Stimulated activated CD8-positive, alpha-beta memory T cell treated with anti-CD3 and anti-CD28 coated beads, Interleukin-7, amount 100 ng/mL, for 4 hours (primary cell): Measurements from ENCODE around the gene TMEM213.
"Not testable (repeated sequence)": the region's sequence is repeated elsewhere in the genome, so short reads cannot be mapped to it uniquely, and the experiment has no call there.

Experiments used
- DNase-seq, 2 donors: peaks; one replicate each; pipeline ENCODE4 v3.0.0-alpha.2; 2020; ENCODE audit warnings: low read depth in 2 of 2

Gene TMEM213

GRCh38 chr7:138797046-138797445 lies 748 bp upstream of the TMEM213 start:
- DNase-seq: not testable (repeated sequence)

- no peak for DNase-seq
Observed at GRCh38 chr7:138798836-138799235, 1.0 kb downstream of the TMEM213 start.

DNA sequence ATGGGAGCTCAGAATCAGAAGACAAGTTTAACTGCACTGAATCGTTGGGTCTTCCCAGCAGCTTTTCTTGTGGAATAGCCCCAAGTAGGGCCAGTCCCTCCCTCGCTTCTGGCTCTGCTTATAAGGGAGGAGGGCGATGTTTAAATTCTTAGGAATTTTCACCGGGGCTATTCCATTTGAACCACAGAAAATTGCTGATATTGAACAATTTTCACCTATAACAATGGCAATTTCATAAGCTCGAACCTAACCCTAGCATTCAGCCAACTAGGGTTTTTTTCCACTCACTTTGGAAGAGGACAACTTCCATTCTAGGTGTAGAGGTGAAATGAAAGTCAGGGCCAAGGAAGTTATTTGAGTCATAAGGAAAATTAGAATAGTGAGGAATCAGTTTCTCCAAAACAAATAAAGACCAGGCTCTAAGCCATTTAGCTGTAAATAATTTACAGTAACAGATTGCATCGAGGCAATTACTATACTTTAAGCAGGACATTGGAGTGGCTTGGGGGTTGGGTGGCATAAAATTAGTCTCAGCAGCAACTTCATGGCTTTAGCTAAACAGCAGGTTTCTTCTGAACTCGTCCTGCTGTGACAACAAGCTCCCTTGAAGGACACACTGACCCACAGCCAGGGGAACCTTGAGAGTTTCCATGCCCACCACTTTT lies 1.7 kb downstream of the TMEM213 start:
- no peak for DNase-seq

- no peak for DNase-seq
Observed at GRCh38 chr7:138801256-138801655, 3.5 kb downstream of the TMEM213 start.

DNA sequence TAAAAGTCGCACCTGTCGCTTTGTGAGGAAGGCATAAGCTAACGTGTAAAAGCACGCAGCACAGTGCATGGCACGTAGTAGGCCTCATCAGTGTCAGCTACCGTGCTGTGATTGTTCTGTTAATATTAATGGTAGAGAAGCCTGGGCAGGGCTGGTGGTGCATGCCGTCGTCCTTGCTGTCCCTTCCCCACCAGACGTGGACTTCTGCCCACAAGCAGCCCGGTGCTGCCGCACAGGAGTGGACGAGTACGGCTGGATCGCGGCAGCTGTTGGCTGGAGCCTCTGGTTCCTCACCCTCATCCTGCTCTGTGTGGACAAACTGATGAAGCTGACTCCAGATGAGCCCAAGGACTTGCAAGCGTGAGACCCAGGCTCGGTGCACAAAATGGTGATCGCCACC lies 4.9 kb downstream of the TMEM213 start:
- DNase-seq: no peak

DNA sequence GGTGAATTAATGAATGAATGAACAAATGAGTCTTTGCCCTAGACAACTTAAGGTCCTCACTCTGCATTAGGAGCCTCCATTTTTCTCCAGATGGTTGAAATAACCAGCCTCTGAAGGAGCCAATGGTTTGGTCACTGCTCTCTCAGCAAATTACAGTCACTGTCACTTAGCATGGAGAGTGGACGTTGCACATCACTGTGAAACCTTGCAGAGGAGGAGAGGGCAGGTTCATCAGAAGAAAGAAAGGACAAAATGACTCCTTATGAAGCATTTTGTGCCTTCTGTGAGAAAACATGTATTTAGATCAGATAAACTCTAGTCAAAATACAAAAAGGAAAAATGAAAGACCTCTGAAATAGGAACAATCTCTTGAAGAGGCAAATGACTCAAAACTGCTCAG lies 6.8 kb downstream of the TMEM213 start:
- DNase-seq: no peak

DNA sequence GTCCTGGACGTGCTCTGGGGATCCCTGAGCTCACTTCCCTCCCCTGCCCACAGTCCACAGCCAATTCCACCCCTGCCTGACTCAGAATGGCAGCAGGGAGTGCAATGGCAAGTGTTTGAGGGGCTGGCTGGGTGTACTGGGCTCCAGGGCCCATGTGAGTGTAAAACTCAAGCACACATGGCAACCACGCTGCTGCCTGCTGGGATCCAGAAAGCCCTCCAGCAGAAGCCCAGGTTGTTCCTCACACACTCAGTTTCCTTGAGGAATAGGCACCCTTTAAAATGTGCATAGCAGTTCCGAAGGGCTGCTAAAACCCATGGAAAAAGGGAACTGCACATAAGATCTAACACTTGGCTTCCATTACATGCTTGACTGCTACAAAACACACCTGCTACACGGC lies 11.6 kb downstream of the TMEM213 start:
- DNase-seq: no peak

- not testable (repeated sequence) for DNase-seq
Observed at GRCh38 chr7:138811327-138811726, 13.5 kb downstream of the TMEM213 start.

- no peak for DNase-seq
Observed at GRCh38 chr7:138813945-138814344, 16.2 kb downstream of the TMEM213 start.

DNA sequence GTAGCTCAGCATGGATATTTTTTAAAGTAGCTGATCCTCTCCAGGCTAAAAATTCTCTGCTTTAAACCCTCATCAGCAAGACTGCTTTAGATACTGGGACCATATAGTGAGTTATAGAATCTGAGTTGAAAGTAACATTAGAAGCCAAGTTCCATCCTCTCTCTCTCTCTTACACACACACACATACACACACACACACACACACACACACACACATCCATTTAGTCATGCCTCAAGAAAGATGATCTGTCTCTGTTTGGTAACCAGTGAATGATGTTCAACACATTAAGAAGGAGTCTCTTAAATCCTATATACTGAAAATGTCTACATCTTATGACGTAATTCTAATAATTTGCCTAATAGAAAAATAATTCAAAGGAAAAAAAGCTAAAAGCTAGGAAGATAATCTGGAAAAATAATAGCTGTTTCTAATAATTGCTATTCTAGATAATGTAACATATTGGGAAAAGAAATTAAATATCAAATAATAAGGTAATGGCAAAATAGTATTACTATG lies 17.1 kb downstream of the TMEM213 start:
- no peak for DNase-seq

DNA sequence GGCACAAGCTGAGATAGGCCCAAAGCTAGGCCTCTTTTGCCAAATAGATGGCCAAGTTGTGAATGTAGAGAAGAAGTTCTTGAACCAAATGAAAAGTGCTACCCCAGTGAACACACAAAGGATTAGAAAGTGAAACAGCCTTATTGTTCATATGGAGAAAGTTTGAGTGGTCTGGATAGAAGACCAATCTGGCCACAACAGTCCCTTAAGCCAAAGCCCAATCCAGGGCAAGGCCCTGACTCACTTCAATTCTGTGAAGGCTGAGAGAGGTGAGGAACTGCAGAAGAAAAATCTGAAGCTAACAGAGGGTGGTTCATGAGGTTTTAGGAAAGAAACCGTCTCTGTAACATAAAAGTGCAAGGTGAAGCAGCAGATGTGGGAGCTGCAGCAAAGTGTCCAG lies 18.9 kb downstream of the TMEM213 start:
- DNase-seq: no peak

- no peak for DNase-seq
Observed at GRCh38 chr7:138819625-138820024, 21.8 kb downstream of the TMEM213 start.

GRCh38 chr7:138821912-138822311 lies 24.1 kb downstream of the TMEM213 start:
- DNase-seq: no peak

DNA sequence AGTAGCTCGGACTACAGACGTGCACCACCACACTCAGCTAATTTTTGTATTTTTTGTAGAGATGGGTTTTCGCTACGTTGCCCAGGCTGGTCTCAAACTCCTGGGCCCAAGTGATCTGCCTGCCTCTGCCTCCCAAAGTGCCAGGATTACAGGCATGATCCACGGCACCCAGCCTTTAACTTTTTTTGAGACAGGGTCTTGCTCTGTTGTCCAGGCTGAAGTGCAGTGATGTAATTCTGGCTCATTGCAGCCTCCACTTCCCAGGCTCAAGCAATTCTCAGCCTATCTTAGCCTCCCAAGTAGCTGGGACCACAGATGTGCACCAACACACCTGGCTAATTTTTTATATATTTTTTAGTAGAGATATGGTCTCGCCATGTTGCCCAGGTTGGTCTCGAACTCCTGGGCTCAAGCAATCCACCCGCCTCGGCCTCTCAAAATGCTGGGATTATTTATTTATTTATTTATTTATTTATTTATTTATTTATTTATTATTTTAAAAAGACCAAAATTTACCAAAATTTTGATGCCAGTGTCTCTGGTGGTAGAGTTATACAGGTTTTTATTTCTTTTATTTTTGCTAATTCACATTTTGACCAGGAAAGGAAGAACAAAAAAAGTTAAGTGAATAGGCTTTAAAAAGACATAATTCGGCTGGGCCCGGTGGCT lies 25.2 kb downstream of the TMEM213 start:
- DNase-seq: no peak

DNA sequence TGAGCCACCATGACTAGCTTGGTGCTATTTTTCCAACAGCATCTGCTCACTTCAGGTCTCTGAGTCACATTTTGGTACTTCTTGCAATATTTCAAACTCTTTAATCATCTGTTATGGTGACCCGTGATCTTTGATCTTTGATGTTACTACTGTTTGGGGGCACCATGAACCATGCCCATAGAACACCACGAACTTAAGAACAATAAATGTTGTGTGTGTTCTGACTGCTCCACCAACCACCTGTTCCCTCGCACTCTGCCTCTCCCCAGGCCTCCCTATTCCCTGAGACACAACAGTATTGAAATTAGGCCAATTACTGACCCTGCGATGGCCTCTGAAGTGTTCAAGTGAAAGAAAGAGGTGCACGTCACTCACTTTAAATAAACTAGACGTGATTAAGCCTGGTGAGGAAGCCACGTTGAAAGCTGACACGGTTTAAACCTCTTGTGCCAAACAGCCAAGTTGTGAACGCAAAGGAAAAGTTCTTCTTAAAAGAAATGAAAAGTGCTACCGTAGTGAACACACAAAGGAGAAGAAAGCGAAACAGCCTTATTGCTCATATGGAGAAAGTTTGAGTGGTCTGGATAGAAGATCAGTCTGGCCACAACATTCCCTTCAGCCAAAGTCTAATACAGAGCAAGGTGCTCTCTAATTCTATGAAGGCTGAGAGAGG lies 27.4 kb downstream of the TMEM213 start:
- no peak for DNase-seq

DNA sequence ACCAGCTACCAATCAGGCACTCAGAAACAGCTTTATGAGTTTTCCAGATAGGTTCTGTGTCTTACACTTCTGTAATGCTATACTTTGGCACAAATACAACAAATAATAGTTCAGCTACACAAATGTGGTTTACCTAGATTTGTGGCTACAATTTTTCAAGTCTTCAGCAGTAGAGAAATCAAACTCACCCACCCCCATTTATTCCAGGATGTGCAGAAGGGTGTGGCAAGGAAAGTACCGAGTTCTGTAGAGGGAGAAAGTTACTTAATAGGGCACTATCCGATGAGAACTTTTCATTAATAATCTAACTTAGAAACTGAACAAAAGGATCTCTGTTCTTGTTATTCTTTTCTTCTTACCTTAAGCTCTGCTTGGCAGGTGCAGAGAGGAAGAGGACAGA lies 30.5 kb downstream of the TMEM213 start:
- no peak for DNase-seq

- no peak for DNase-seq
Observed at GRCh38 chr7:138829335-138829734, 31.5 kb downstream of the TMEM213 start.

- DNase-seq: no peak
Observed at GRCh38 chr7:138832966-138833365, 35.2 kb downstream of the TMEM213 start.

- no peak for DNase-seq
Observed at GRCh38 chr7:138833596-138833995, 35.8 kb downstream of the TMEM213 start.

- DNase-seq: no peak
Observed at GRCh38 chr7:138834583-138834982, 36.8 kb downstream of the TMEM213 start.

DNA sequence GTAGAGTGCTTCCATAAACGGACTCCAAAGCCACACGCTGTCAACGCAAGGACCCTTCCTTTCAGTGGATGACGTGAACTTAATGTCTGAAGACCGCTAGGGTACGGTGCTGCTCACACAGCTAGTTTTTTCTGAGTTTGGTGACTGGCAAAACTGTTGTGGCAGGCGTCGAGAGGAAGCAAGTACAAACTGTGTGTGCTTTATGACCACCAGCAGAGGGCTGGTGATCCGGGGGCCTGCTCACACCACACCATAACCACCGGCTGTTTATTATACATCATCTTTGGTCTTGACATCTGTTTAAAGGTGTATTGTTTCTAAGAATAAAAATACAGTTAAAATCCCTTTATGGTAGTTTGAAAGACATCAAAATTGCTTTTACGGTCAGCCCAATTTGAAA lies 37.3 kb downstream of the TMEM213 start:
- DNase-seq: no peak

- DNase-seq: no peak
Observed at GRCh38 chr7:138837627-138838026, 39.8 kb downstream of the TMEM213 start.

GRCh38 chr7:138838166-138838565 lies 40.4 kb downstream of the TMEM213 start:
- DNase-seq: no peak
